ENCODE results near the gene DDX47.
"Not testable (repeated sequence)": the region's sequence is repeated elsewhere in the genome, so short reads cannot be mapped to it uniquely, and the experiment has no call there.

DDX47 gene

DNA sequence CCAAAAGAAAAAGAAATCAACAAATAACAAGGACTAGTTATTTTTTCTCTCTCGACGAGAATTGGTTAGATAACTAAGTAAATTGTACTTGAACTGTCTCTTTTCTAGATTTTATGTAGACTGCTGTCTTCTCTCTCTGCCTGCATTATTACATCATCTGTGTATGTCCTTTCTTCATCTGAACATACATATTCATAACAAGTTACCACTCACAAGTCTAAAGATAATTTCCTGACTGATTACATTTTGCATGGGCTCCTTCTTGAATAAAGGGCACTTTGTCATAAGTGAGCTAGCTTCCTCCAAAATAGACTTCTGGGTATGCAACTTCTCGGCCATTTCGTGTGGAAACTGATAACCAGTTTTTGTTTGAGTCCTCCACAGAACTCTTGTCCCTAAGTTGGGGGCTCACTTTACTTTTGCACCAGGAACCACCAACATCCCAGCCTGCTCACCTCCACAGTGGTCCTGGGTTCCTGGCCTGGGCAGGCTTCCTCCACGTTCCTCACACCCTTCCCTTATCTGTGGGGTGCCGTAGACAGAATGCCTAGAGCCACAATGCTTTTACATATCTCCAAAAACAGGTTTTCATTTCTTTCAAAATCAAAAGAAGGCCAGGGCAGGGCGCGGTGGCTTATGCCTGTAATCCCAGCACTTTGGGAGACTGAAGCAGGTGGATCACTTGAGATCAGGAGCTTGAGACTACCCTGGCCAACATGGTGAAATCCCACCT, 6.2 kb upstream of the DDX47 start:
- Histone ChIP-seq H3K9me3 (ENCODE audit: control insufficient read depth, low read length) (no peaks in the 10 kb centered on the region), H3K36me3 (ENCODE audit: control insufficient read depth, insufficient read depth, low read length) (no peaks in the 10 kb centered on the region), H3K27ac (ENCODE audit: insufficient read depth, low read depth, low read length, poor library complexity, severe bottlenecking) (no peak overlapping the region), H3K27me3 (ENCODE audit: control insufficient read depth, insufficient read depth, low read length, poor library complexity, severe bottlenecking) (no peaks in the 10 kb centered on the region), H3K4me1 (ENCODE audit: control insufficient read depth, insufficient read depth, low read length) (no peaks in the 10 kb centered on the region), H3K4me3 (ENCODE audit: insufficient read depth, low read depth, low read length) (no peak overlapping the region)
- WGBS, 2 experiments, result 76 to 80% methylated on average over 8 of the region's 8 CpGs

DNA sequence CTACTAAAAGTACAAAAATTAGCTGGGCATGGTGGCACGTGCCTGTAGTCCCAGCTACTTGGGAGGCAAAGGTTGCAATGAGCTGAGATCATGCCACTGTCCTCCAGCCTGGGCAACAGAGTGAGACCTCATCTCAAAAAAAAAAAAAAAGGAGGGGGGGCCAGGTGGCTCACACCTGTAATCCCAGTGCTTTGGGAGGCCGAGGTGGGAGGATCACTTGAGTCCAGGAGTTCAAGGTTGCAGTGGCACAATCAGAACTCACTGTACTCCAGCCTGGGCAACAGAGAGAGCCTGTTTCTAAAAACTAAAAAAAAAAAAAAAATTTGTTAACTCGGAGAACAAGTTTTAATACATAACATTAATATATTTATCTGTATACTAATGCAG, 5.6 kb upstream of the DDX47 start:
- H3K9me3 ChIP-seq (ENCODE audit: control insufficient read depth, low read length); H3K36me3 ChIP-seq (ENCODE audit: control insufficient read depth, insufficient read depth, low read length); H3K27me3 ChIP-seq (ENCODE audit: control insufficient read depth, insufficient read depth, low read length, poor library complexity, severe bottlenecking); H3K4me1 ChIP-seq (ENCODE audit: control insufficient read depth, insufficient read depth, low read length); H3K27ac ChIP-seq (ENCODE audit: insufficient read depth, low read depth, low read length, poor library complexity, severe bottlenecking); H3K4me3 ChIP-seq (ENCODE audit: insufficient read depth, low read depth, low read length): not testable (repeated sequence)
- WGBS, 2 experiments, result 86 to 90% methylated on average over 2 of the region's 3 CpGs

DNA sequence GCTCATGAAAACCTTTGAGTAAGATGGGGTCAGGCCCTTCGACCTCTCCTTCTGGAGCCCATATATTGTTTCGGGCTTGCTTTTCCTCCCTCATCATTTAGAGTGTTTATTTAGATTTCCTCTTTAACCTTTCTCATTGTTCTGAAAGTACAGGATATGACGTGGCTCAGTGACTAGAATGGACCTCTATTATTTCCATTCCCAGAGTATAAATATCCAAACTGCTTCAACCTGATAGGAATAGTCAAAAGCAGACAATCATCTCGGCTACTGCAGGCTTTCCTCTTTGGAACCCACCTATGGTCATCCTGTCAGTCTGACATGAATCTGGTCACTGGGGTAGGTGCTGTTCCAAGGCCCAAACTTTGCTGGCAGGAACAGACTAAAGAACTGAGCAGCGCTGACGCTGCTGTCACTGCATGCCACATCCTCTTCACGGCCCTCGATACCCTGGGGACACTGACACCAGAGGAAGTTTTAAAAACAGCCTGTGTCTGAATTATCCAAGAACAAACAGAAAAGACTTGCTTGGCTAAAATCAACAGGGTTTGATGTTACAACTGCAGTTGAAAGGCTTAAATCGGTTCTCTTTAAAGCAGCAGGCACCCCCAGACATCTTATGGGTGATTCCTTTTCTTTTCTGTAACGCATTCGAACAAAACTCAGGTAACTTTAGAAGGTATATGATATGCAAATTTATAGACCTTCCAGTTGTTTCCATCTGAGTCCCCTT, 5.0 kb upstream of the DDX47 start:
- Histone ChIP-seq H3K27me3 (ENCODE audit: control insufficient read depth, insufficient read depth, low read length, poor library complexity, severe bottlenecking) (no peaks in the 10 kb centered on the region), H3K27ac (ENCODE audit: insufficient read depth, low read depth, low read length, poor library complexity, severe bottlenecking) (no peak overlapping the region), H3K4me3 (ENCODE audit: insufficient read depth, low read depth, low read length) (no peak overlapping the region), H3K36me3 (ENCODE audit: control insufficient read depth, insufficient read depth, low read length) (no peaks in the 10 kb centered on the region), H3K4me1 (ENCODE audit: control insufficient read depth, insufficient read depth, low read length) (no peaks in the 10 kb centered on the region), H3K9me3 (ENCODE audit: control insufficient read depth, low read length) (no peaks in the 10 kb centered on the region)
- 84 to 86% methylated on average over 9 to 11 of the region's 11 CpGs for WGBS, 2 experiments

DNA sequence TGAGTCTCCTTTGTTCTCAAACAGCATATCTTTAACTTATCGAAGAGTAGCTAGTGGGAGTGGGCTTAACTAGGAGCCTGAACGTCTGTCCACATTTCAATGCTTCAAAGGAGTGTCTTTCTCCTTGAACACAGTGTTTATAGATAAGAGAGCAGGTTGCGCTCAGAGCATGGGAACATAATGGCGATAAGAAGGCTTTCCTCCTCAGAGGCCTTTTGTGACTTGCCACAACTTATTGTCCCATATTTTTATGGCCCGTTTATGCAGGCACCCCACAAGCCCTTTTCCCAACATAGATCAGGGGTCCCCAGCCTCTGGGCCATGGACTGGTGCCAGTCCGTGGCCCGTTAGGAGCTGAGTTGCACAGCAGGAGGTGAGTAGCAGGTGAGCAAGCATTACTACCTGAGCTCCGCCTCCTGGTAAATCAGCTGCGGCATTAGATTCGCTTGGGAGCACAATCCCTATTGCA, 2.6 kb upstream of the DDX47 start:
- H3K9me3 ChIP-seq (ENCODE audit: control insufficient read depth, low read length), result no peaks in the 10 kb centered on the region
- H3K36me3 ChIP-seq (ENCODE audit: control insufficient read depth, insufficient read depth, low read length), result no peaks in the 10 kb centered on the region
- no peak overlapping the region for H3K27ac ChIP-seq (ENCODE audit: insufficient read depth, low read depth, low read length, poor library complexity, severe bottlenecking)
- 85 to 86% methylated on average over 10 of the region's 10 CpGs for WGBS, 2 experiments
- H3K4me1 ChIP-seq (ENCODE audit: control insufficient read depth, insufficient read depth, low read length), result no peaks in the 10 kb centered on the region
- H3K4me3 ChIP-seq (ENCODE audit: insufficient read depth, low read depth, low read length), result no peak overlapping the region
- H3K27me3 ChIP-seq (ENCODE audit: control insufficient read depth, insufficient read depth, low read length, poor library complexity, severe bottlenecking), result no peaks in the 10 kb centered on the region

DNA sequence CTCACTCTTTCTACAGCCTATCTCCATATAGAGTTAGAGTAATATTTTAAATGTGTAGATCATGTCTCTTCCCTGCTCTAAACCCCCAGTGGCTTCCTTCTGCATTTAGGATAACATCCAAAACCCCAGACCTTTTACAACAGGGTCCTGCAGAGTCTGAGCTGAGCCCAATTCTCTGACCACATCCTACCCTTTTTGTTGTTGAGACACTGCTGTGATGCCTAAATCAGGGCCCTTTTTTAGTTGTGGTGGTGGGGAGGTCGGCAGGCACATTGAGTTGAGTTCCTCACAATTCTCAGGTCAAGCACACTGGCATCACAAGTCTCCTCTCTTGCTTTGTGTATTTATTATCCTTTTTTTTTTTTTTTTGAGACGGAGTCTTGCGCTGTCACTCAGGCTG, 1.8 kb upstream of the DDX47 start:
- no peaks in the 10 kb centered on the region for H3K4me1 ChIP-seq (ENCODE audit: control insufficient read depth, insufficient read depth, low read length)
- 94 to 95% methylated on average over 2 to 3 of the region's 3 CpGs for WGBS, 2 experiments
- no peaks in the 10 kb centered on the region for H3K9me3 ChIP-seq (ENCODE audit: control insufficient read depth, low read length)

DNA sequence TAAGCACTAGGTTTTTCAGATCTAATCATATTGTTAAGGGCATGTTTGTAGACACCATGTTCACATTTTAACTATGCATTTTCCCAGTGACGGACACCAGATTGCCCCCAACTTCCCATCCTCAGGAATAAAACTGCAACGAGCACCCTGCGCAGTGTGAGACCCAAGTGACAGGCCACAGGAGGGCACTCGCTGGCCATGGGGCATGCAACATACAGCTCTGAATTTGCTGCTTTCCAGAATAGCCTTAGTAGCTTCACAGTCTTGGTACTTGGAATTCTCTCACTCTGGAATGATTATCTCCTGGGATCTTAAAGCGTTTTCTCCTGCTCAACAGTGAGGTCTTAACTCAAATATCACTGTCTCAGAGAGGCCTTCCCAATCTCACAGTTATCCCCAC, 972 bp upstream of the DDX47 start:
- Histone ChIP-seq H3K27me3 (ENCODE audit: control insufficient read depth, insufficient read depth, low read length, poor library complexity, severe bottlenecking) (no peaks in the 10 kb centered on the region), H3K27ac (ENCODE audit: insufficient read depth, low read depth, low read length, poor library complexity, severe bottlenecking) (no peak overlapping the region), H3K4me1 (ENCODE audit: control insufficient read depth, insufficient read depth, low read length) (no peaks in the 10 kb centered on the region), H3K9me3 (ENCODE audit: control insufficient read depth, low read length) (no peaks in the 10 kb centered on the region), H3K4me3 (ENCODE audit: insufficient read depth, low read depth, low read length) (no peak overlapping the region), H3K36me3 (ENCODE audit: control insufficient read depth, insufficient read depth, low read length) (no peaks in the 10 kb centered on the region)
- WGBS, 2 experiments, result 93 to 94% methylated on average over 5 of the region's 5 CpGs

More for the DNA sequence above, 1.8 kb upstream of the DDX47 start:
- H3K27ac ChIP-seq (ENCODE audit: insufficient read depth, low read depth, low read length, poor library complexity, severe bottlenecking), result no peak overlapping the region
- H3K4me3 ChIP-seq (ENCODE audit: insufficient read depth, low read depth, low read length), result no peak overlapping the region
- no peaks in the 10 kb centered on the region for H3K27me3 ChIP-seq (ENCODE audit: control insufficient read depth, insufficient read depth, low read length, poor library complexity, severe bottlenecking)
- no peaks in the 10 kb centered on the region for H3K36me3 ChIP-seq (ENCODE audit: control insufficient read depth, insufficient read depth, low read length)

DNA sequence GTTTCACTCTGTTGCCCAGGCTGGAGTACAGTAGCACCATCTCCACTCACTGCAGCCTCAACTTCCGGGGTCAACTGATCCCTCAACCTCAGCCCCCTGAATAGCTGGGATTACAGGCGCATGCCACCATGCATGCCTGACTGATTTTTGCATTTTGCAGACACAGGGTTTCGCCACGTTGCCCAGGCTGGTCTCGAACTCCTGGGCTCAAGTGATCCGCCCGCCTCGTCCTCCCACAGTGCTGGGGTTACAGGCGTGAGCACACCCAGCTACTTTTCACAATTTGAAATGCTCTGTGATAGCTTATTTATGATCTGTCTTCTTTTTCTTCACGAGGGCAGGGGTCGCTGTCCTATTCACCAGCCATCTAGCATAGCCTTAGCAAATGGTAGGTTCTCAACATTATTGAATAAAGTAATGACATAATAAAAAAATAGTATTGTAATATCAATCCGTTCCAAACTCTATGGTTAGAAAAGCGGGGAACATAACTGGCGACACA, 477 bp upstream of the DDX47 start:
- 76 to 77% methylated on average over 12 to 14 of the region's 14 CpGs for WGBS, 2 experiments
- H3K4me3 ChIP-seq (ENCODE audit: insufficient read depth, low read depth, low read length), result no peak overlapping the region
- no peaks in the 10 kb centered on the region for H3K9me3 ChIP-seq (ENCODE audit: control insufficient read depth, low read length)
- H3K4me1 ChIP-seq (ENCODE audit: control insufficient read depth, insufficient read depth, low read length), result no peaks in the 10 kb centered on the region
- no peaks in the 10 kb centered on the region for H3K36me3 ChIP-seq (ENCODE audit: control insufficient read depth, insufficient read depth, low read length)
- H3K27ac ChIP-seq (ENCODE audit: insufficient read depth, low read depth, low read length, poor library complexity, severe bottlenecking), result no peak overlapping the region
- no peaks in the 10 kb centered on the region for H3K27me3 ChIP-seq (ENCODE audit: control insufficient read depth, insufficient read depth, low read length, poor library complexity, severe bottlenecking)

DNA sequence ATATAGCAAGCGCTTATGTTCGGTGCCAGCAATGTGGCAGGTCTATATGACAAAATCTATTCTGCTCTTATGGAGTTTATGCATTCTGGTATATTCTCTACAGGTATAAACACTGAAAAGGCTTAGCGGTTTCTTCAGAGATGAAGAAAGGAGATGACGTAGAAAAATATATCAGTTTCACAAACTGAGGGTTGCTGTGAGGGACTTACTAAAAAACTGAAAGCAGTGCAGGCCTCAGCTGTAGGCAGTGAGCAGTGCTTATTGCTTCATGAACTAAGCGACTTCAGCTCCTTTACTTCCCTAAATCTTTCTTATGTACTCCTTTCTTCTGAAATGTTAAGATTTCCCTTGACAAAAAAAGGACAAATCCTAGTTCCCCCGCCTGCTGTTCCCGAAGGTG, 4.5 kb downstream of the DDX47 start:
- H3K36me3 ChIP-seq (ENCODE audit: control insufficient read depth, insufficient read depth, low read length), result peaks cover 10% of the 10 kb centered on the region
- H3K9me3 ChIP-seq (ENCODE audit: control insufficient read depth, low read length), result no peaks in the 10 kb centered on the region
- no peaks in the 10 kb centered on the region for H3K27me3 ChIP-seq (ENCODE audit: control insufficient read depth, insufficient read depth, low read length, poor library complexity, severe bottlenecking)
- no peaks in the 10 kb centered on the region for H3K4me1 ChIP-seq (ENCODE audit: control insufficient read depth, insufficient read depth, low read length)
- WGBS, 2 experiments, result 96% methylated on average over 7 of the region's 7 CpGs
- no peak overlapping the region for H3K4me3 ChIP-seq (ENCODE audit: insufficient read depth, low read depth, low read length)
- no peak overlapping the region for H3K27ac ChIP-seq (ENCODE audit: insufficient read depth, low read depth, low read length, poor library complexity, severe bottlenecking)

DNA sequence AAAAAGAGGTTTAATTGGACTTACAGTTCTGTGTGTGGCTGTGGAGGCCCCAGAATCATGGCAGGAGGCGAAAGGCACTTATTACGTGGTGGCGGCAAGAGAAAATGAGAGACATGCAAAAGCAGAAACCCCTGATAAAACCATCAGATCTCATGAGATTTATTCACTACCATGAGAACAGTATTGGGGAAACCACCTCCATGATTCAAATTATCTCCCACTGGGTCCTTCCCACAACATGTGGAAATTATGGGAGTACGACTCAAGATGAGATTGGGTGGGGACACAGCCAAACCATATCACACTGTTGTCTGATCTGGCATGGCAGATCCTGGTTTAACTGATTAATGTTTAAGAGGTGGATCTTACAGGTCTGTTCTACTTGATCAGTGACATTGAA, 5.6 kb downstream of the DDX47 start:
- Histone ChIP-seq H3K27me3 (ENCODE audit: control insufficient read depth, insufficient read depth, low read length, poor library complexity, severe bottlenecking) (no peaks in the 10 kb centered on the region), H3K36me3 (ENCODE audit: control insufficient read depth, insufficient read depth, low read length) (peaks cover 21% of the 10 kb centered on the region), H3K4me1 (ENCODE audit: control insufficient read depth, insufficient read depth, low read length) (no peaks in the 10 kb centered on the region), H3K27ac (ENCODE audit: insufficient read depth, low read depth, low read length, poor library complexity, severe bottlenecking) (no peak overlapping the region), H3K4me3 (ENCODE audit: insufficient read depth, low read depth, low read length) (no peak overlapping the region), H3K9me3 (ENCODE audit: control insufficient read depth, low read length) (no peaks in the 10 kb centered on the region)
- 96 to 98% methylated on average over 4 of the region's 4 CpGs for WGBS, 2 experiments

DNA sequence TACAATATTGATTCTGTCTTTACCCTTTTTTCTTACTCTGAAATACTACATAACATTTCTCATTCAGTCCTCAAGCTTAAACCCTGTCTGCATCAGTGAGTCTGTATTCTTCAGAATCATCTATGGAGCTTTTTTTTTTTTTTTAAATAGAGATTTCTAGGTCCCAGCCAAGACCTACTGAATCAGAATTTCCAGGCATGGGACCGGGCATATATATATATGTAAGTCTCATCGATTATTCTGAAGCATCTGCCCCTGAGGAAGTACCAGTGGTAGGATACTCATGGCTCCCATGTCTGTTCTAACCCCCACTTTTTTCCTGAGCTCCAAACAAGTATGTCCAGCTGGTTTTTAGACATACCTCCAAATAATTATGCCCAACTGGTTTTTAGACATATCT, 6.1 kb downstream of the DDX47 start:
- Histone ChIP-seq H3K36me3 (ENCODE audit: control insufficient read depth, insufficient read depth, low read length) (peaks cover 26% of the 10 kb centered on the region), H3K4me1 (ENCODE audit: control insufficient read depth, insufficient read depth, low read length) (no peaks in the 10 kb centered on the region), H3K9me3 (ENCODE audit: control insufficient read depth, low read length) (no peaks in the 10 kb centered on the region), H3K27ac (ENCODE audit: insufficient read depth, low read depth, low read length, poor library complexity, severe bottlenecking) (no peak overlapping the region), H3K4me3 (ENCODE audit: insufficient read depth, low read depth, low read length) (no peak overlapping the region), H3K27me3 (ENCODE audit: control insufficient read depth, insufficient read depth, low read length, poor library complexity, severe bottlenecking) (no peaks in the 10 kb centered on the region)
- 97 to 100% methylated on average over 2 of the region's 2 CpGs for WGBS, 2 experiments
